LNCAP (cell line): Measurements from ENCODE around the gene H19.

Experiments used
- CTCF ChIP-seq: fragments of 450-650 bp; IDR thresholded peaks from 2 replicates; pipeline ENCODE4 v1.5.1; 2017; ENCODE audit warnings: mild to moderate bottlenecking

The H19 gene

DNA sequence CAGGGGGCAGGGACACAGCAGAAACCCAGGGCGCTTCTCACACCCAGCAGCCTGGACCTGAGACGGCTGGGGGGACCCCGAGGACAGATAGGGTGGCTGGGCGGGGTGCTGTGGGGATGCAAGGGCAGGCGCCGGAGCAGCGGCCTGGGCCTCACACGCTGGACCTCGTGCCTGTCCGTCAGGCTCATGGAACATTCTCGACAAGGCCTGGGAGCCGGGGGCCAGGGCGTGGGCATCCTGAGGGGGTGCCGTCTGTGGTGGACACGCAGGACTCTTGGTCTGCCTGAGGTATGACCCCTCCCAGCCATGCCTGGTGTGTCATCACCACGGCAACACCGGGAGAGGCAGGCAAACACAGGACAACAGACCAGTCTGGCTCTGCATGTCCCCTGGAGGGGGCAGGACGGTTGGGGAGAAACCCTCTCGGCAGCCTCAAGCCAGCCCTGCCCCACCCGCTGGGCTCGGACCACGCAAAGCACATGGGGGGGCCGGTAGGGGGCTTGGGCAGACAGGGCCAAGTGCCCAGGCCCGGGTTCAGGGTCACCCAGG, 29.1 kb downstream of the H19 start:
- no peak for TF ChIP-seq CTCF

- TF ChIP-seq CTCF = no peak
Observed at GRCh38 chr11:1967641-1968225, 29.9 kb downstream of the H19 start.

- TF ChIP-seq CTCF = no peak
Observed at GRCh38 chr11:1966531-1966930, 31.1 kb downstream of the H19 start.

DNA sequence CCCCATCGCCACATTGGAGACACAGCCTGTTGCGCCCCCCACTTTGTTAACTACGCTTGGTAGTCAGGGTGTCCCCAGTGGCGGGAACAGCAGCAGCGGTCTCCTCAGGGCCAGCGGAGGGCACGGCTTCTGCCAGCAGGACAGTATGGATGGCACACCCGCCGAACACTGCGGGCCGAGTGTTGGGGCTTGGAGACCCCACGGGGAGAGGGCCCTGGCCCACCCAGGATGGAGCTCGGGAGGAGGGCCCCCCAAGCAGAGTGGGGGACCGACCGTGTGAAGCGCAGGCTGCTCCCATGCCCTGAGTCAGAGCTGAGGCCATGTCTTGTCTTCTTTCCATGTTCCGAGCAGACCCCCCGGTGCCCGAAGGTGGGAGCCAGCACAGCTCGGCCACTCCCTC, 32.7 kb downstream of the H19 start:
- TF ChIP-seq CTCF = no peak

DNA sequence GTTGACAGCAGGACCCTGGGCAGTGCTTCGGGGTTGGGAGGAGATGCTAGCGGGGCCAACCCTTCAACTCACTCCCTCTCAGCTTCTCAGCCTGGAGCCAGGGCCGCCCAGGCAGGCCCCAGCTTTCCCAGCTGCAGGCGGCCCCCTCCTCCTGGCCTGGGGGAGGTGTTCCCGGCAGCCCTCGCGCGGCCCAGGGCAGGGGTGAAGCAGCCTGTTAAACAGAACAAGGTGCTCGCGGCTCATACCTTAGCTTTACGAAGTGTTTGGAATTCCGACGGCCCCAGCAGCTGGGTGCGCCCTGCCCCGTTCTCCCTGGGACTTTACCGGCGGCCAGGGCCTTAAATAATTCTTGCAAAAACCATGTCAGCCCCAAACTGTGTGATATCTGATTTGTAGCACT, 33.3 kb downstream of the H19 start:
- TF ChIP-seq CTCF = no peak

- TF ChIP-seq CTCF = no peak
Observed at GRCh38 chr11:1963864-1964263, 33.8 kb downstream of the H19 start.

DNA sequence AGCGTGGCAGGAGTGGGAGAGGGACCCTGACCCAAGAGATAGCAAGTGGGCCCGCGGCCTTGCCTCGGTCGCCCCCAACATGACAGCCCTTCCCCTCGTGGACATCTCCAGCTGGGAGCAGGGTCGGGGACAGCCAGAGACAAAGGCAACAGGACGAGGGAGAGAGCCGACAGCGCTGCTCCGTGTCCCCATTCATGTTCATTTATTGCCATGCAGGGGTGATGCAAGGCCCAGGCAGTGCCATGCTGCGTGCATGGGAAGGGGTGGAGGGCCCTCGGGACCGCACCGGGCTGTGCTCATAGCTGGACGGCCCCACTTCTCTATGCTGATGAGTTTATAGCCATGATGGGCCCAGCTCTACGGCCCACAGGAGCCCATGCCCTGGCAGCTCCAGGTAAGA, 37.9 kb downstream of the H19 start:
- no peak for TF ChIP-seq CTCF

- TF ChIP-seq CTCF = no peak
Observed at GRCh38 chr11:1958367-1958766, 39.3 kb downstream of the H19 start.
